ENCODE measurements around the gene PWWP2B.

Gene PWWP2B

GRCh38 chr10:132440791-132441565 is 44.0 kb downstream of the PWWP2B start:
- DNase-seq, result no peak
- Histone ChIP-seq H3K4me3 (ENCODE audit: low read depth, low read length) (no peak overlapping the region), H3K9me3 (ENCODE audit: severe bottlenecking) (no peaks in the 10 kb centered on the region), H3K27ac (no peak overlapping the region), H3K36me3 (no peaks in the 10 kb centered on the region), H3K27me3 (ENCODE audit: insufficient read depth, low read depth, severe bottlenecking) (no peaks in the 10 kb centered on the region)
- TF ChIP-seq CTCF (IDR thresholded peaks at IDR 0.05; ENCODE audit: low read depth, low read length), result no peak

- no peak for TF ChIP-seq CTCF (IDR thresholded peaks at IDR 0.05; ENCODE audit: low read depth, low read length)
- no peak overlapping the region for H3K27ac ChIP-seq
- no peak for DNase-seq
- no peaks in the 10 kb centered on the region for H3K36me3 ChIP-seq
- H3K27me3 ChIP-seq (ENCODE audit: insufficient read depth, low read depth, severe bottlenecking), result no peaks in the 10 kb centered on the region
- H3K4me3 ChIP-seq (ENCODE audit: low read depth, low read length), result no peak overlapping the region
- no peaks in the 10 kb centered on the region for H3K9me3 ChIP-seq (ENCODE audit: severe bottlenecking)
Measured at GRCh38 chr10:132441818-132442524, 45.0 kb downstream of the PWWP2B start.

- no peak overlapping the region; the same call in 1 of the 2 replicates for H3K27ac ChIP-seq
Measured at GRCh38 chr10:132442636-132443035, 45.6 kb downstream of the PWWP2B start.

GRCh38 chr10:132443605-132443982 is 46.6 kb downstream of the PWWP2B start:
- no peaks in the 10 kb centered on the region for H3K36me3 ChIP-seq
- no peaks in the 10 kb centered on the region for H3K27me3 ChIP-seq (ENCODE audit: insufficient read depth, low read depth, severe bottlenecking)
- peak; percentile 72 for DNase-seq
- peak overlapping the region; percentile 52 for H3K27ac ChIP-seq
- peak; percentile 81 for TF ChIP-seq CTCF (IDR thresholded peaks at IDR 0.05; ENCODE audit: low read depth, low read length)
- no peaks in the 10 kb centered on the region for H3K9me3 ChIP-seq (ENCODE audit: severe bottlenecking)
- no peak overlapping the region for H3K4me3 ChIP-seq (ENCODE audit: low read depth, low read length)

More at GRCh38 chr10:132442636-132443035, 45.6 kb downstream of the PWWP2B start:
- H3K27me3 ChIP-seq (ENCODE audit: insufficient read depth, low read depth, severe bottlenecking), result no peaks in the 10 kb centered on the region
- TF ChIP-seq CTCF (IDR thresholded peaks at IDR 0.05; ENCODE audit: low read depth, low read length), result no peak
- H3K36me3 ChIP-seq, result no peaks in the 10 kb centered on the region
- DNase-seq, result no peak
- H3K9me3 ChIP-seq (ENCODE audit: severe bottlenecking), result no peaks in the 10 kb centered on the region
- no peak overlapping the region for H3K4me3 ChIP-seq (ENCODE audit: low read depth, low read length)

- Histone ChIP-seq H3K36me3 (no peaks in the 10 kb centered on the region), H3K9me3 (ENCODE audit: severe bottlenecking) (no peaks in the 10 kb centered on the region), H3K27ac (peak overlapping the region; percentile 73), H3K4me3 (ENCODE audit: low read depth, low read length) (no peak overlapping the region), H3K27me3 (ENCODE audit: insufficient read depth, low read depth, severe bottlenecking) (no peaks in the 10 kb centered on the region)
- TF ChIP-seq CTCF (IDR thresholded peaks at IDR 0.05; ENCODE audit: low read depth, low read length), result no peak
- peak; percentile 76 for DNase-seq
Measured at GRCh38 chr10:132443983-132444876, 47.2 kb downstream of the PWWP2B start.

Data from WERI-Rb-1 (cell line).